Measurements from ENCODE around the gene MAMDC2. TPM values are rescaled to one million over a fixed set of nuclear protein-coding genes. Genes with fewer than 3 reads are reported as not detected.

The MAMDC2 gene
- total RNA-seq, 1 donor from 2014 or later = 76.7 TPM

- H3K27me3 Mint-ChIP-seq (ENCODE audit: low read depth) = no peaks in the 10 kb centered on the region
- TF ChIP-seq CTCF (IDR thresholded peaks at IDR 0.05) = peak; percentile 88
- no peak for DNase-seq (ENCODE audit: low spot score)
- no peak overlapping the region for H3K4me3 Mint-ChIP-seq (ENCODE audit: unreplicated experiment)
- peaks cover 62% of the 10 kb centered on the region for H3K4me1 Mint-ChIP-seq (ENCODE audit: low read depth)
- peaks cover 34% of the 10 kb centered on the region for H3K36me3 Mint-ChIP-seq (ENCODE audit: low read depth)
- H3K9me3 Mint-ChIP-seq (ENCODE audit: low read depth) = peaks cover 4% of the 10 kb centered on the region
- H3K27ac Mint-ChIP-seq (ENCODE audit: unreplicated experiment) = peak overlapping the region; percentile 38
These were observed 69.9 kb downstream of the MAMDC2 start for GRCh38 chr9:70113403-70114022.

- H3K27me3 Mint-ChIP-seq (ENCODE audit: low read depth) = no peaks in the 10 kb centered on the region
- no peak for TF ChIP-seq CTCF (IDR thresholded peaks at IDR 0.05)
- no peak for DNase-seq (ENCODE audit: low spot score)
- H3K4me3 Mint-ChIP-seq (ENCODE audit: unreplicated experiment) = no peak overlapping the region
- peaks cover 4% of the 10 kb centered on the region for H3K9me3 Mint-ChIP-seq (ENCODE audit: low read depth)
- H3K27ac Mint-ChIP-seq (ENCODE audit: unreplicated experiment) = peak overlapping the region; percentile 24
- H3K36me3 Mint-ChIP-seq (ENCODE audit: low read depth) = peaks cover 31% of the 10 kb centered on the region
- peaks cover 76% of the 10 kb centered on the region for H3K4me1 Mint-ChIP-seq (ENCODE audit: low read depth)
These were observed 71.2 kb downstream of the MAMDC2 start for GRCh38 chr9:70114898-70115297.

- H3K27ac Mint-ChIP-seq (ENCODE audit: unreplicated experiment) = peak overlapping the region; percentile 89
- peaks cover 4% of the 10 kb centered on the region for H3K9me3 Mint-ChIP-seq (ENCODE audit: low read depth)
- H3K27me3 Mint-ChIP-seq (ENCODE audit: low read depth) = no peaks in the 10 kb centered on the region
- TF ChIP-seq CTCF (IDR thresholded peaks at IDR 0.05) = no peak
- H3K36me3 Mint-ChIP-seq (ENCODE audit: low read depth) = peaks cover 38% of the 10 kb centered on the region
- DNase-seq (ENCODE audit: low spot score) = no peak
- H3K4me3 Mint-ChIP-seq (ENCODE audit: unreplicated experiment) = no peak overlapping the region
- H3K4me1 Mint-ChIP-seq (ENCODE audit: low read depth) = peaks cover 72% of the 10 kb centered on the region
These were observed 74.2 kb downstream of the MAMDC2 start for GRCh38 chr9:70117835-70118319.

- no peaks in the 10 kb centered on the region for H3K27me3 Mint-ChIP-seq (ENCODE audit: low read depth)
- H3K36me3 Mint-ChIP-seq (ENCODE audit: low read depth) = peaks cover 36% of the 10 kb centered on the region
- TF ChIP-seq CTCF (IDR thresholded peaks at IDR 0.05) = no peak
- no peak overlapping the region for H3K4me3 Mint-ChIP-seq (ENCODE audit: unreplicated experiment)
- H3K27ac Mint-ChIP-seq (ENCODE audit: unreplicated experiment) = peak overlapping the region; percentile 91
- no peak for DNase-seq (ENCODE audit: low spot score)
- peaks cover 4% of the 10 kb centered on the region for H3K9me3 Mint-ChIP-seq (ENCODE audit: low read depth)
- peaks cover 68% of the 10 kb centered on the region for H3K4me1 Mint-ChIP-seq (ENCODE audit: low read depth)
These were observed 76.1 kb downstream of the MAMDC2 start for GRCh38 chr9:70119786-70120185.

- Mint-ChIP-seq H3K4me1 (ENCODE audit: low read depth) (peaks cover 68% of the 10 kb centered on the region), H3K4me3 (ENCODE audit: unreplicated experiment) (no peak overlapping the region), H3K36me3 (ENCODE audit: low read depth) (peaks cover 34% of the 10 kb centered on the region), H3K27me3 (ENCODE audit: low read depth) (no peaks in the 10 kb centered on the region), H3K27ac (ENCODE audit: unreplicated experiment) (peak overlapping the region; percentile 91), H3K9me3 (ENCODE audit: low read depth) (peaks cover 4% of the 10 kb centered on the region)
- peak; percentile 96 for DNase-seq (ENCODE audit: low spot score)
- TF ChIP-seq CTCF (IDR thresholded peaks at IDR 0.05) = peak; percentile 77
These were observed 77.3 kb downstream of the MAMDC2 start for GRCh38 chr9:70120834-70121510.
